Right lung (tissue), 5 donors: ENCODE results near the gene ACSBG1. TPM values are rescaled to one million over a fixed set of nuclear protein-coding genes. Genes with fewer than 3 reads are reported as not detected.
A peak's percentile ranks its signal among the peaks of the same experiment; 100 is the strongest.
"Not testable (repeated sequence)": the region's sequence is repeated elsewhere in the genome, so short reads cannot be mapped to it uniquely, and the experiment has no call there.

ENCODE experiments used
- DNase-seq, 2 donors: peaks; one replicate each; pipeline ENCODE4 v3.0.0-alpha.2; 2013
- polyA plus RNA-seq, 5 donors: library from polyadenylated mRNA; unstranded; fragments of 120-200 nt; gene quantifications; one replicate each; pipeline versions ENCODE4 v1.2.1 to v1.2.3, GENCODE V29; 2013; ENCODE audit warnings: inconsistent platforms in 1 of 5, low replicate concordance in 1 of 5; ENCODE audit not compliant: insufficient read length in 5 of 5, insufficient read depth in 1 of 5

Gene ACSBG1
- polyA plus RNA-seq, 5 donors: 0.51 to 1.2 (median 0.82) TPM

DNA sequence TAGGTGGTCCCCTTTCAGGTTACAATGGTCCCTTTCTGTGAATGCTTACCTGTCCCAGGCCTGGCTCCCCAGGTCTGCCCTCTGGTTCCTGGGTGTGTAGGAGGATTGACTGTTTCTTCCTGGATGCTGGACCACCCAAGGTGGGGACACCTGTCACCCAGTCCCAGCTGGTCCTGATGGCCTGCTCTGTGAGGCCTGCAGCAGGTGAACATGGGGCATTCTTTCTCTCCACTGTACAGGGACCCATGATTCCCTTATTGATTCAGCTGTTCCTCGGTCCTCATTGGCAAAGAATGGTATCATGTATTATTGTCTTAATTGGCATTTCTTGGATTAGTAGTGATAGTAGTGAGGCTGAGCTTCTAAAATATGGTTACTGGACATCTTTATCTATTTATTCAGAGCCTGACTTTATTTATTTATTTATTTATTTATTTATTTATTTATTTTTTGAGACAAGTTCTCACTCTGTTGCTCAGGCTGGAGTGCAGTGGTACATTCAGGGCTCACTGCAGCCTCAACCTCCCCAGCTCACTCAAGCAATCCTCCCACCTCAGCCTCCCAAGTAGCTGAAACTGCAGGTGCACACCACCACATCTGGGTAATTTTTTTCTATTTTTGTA lies 21.2 kb upstream of the ACSBG1 start:
- DNase-seq: no peak

DNA sequence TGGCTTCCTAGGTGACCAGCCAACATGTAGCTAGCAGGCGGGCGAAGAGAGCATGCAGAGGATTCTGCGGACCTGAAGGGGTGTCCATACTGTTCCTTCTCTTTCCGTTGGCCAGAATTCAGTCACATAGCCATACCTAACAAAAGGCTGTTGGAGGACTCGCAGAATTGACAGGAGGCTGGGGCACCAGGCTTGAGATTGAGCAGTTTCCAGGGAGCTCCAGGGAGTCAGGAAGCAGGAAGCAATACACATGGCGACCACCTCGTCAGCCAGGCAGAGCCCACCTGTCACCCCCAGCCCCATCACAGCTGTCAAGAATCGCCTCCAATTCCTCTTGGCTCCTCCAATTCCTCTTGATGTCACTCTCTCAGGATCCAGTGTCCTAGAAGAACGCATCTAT lies 16.8 kb upstream of the ACSBG1 start:
- no peak for DNase-seq

DNA sequence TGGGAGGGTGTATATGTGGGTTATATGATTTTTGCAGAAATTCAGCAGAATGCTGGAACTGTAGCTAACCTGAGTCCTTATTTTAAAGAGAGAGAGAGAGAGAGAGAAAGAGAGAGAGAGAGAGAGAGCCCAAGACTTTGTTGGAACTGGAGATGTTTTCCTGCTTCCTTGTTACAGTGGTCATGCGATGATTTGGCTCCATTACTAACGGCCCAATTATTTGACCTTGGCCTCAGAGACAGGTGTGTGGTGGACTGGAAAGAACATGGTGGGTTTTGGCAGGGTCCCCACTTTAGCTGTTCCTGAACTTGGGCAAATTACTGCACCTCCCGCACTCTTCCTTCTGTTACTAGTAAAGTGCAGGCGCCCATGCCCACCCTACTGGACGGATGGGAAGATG lies 14.8 kb upstream of the ACSBG1 start:
- no peak for DNase-seq

GRCh38 chr15:78247911-78248310 lies 13.5 kb upstream of the ACSBG1 start:
- no peak for DNase-seq

GRCh38 chr15:78245976-78246620 lies 11.7 kb upstream of the ACSBG1 start:
- DNase-seq: not testable (repeated sequence)

GRCh38 chr15:78245392-78245791 lies 11.0 kb upstream of the ACSBG1 start:
- not testable (repeated sequence) for DNase-seq

- no peak for DNase-seq
These were observed 10.5 kb upstream of the ACSBG1 start for GRCh38 chr15:78244893-78245292.

DNA sequence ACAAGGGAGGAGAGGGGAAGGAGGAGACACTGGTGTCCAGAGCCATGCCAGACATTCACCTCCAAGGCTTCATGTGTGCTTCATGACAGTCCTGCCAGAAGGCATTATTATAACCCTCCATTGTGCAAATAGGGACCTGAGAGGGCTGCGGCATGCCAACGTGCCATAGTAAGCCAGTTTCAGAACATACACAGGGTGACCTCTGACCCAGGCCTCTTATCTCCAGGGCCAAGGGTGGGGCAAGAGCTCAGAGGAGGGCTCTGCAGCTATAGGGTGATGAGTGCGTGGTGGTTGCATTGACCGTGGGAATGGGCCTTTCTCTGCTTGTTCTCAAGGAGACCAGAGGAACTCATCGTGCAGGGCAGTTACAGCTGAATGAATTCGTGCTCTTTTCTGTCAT lies 9.7 kb upstream of the ACSBG1 start:
- no peak for DNase-seq

GRCh38 chr15:78243491-78243941 lies 9.2 kb upstream of the ACSBG1 start:
- peak; percentile 33 to 36 for DNase-seq

- no peak for DNase-seq
These were observed 8.7 kb upstream of the ACSBG1 start for GRCh38 chr15:78243058-78243457.

- DNase-seq: no peak
These were observed 7.8 kb upstream of the ACSBG1 start for GRCh38 chr15:78242128-78242527.

GRCh38 chr15:78241017-78241416 lies 6.7 kb upstream of the ACSBG1 start:
- DNase-seq: peak; percentile 68 to 77

- no peak for DNase-seq
These were observed 5.4 kb upstream of the ACSBG1 start for GRCh38 chr15:78239811-78240210.

GRCh38 chr15:78237146-78237545 lies 2.8 kb upstream of the ACSBG1 start:
- no peak for DNase-seq

- DNase-seq: no peak
These were observed 2.1 kb upstream of the ACSBG1 start for GRCh38 chr15:78236491-78236890.

DNA sequence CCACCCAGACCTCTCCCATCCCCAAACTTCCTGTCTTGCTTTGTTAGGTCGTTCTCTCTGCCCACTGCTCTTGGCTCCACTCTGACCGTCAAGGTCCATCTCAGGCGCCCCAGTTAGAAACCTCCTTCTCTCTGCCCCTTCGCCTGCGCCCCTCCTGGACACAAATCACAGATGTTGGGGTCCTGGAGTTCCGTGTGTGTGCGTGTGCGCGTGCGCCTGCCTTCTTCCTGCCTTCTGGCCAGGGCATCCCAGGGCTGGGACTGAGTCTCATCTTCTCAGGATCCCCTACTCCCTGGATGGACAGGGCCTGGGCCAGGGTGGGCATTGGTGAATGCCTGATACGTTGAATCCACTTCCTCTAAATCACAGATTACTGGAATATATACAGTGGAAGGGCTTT lies 869 bp downstream of the ACSBG1 start:
- DNase-seq: no peak

GRCh38 chr15:78232951-78233350 lies 1.4 kb downstream of the ACSBG1 start:
- DNase-seq: no peak

- DNase-seq: no peak
These were observed 4.6 kb downstream of the ACSBG1 start for GRCh38 chr15:78229431-78230406.

DNA sequence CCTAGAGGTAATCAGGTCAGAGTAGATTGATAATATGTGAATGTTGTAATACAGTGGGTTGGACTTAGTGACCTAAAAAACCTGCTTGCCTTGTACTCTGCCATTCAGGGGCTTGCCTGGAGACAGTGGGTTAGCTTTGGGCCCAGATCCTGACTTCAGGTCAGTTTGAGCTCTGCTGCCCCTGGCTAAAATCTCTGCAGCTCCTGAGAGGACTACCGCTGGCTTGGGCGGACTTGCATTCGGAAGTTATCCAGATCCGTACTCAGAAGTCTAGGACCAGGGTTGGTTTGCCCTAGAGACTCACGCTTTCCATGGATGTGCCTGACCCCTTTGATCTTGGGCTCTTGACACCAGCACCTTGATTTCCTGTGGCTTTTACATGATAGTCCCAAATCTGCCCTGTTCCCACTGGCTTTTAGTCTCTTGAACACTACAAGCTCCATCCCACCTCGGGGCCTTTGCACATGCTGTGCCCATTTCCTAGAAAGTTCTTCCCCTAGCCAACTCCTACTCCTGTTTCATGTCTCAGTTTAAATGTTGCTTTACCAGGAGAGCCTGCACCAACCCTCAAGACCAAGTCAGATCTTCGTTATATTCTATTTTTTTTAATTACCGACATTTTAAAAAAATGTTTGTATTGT lies 5.9 kb downstream of the ACSBG1 start:
- no peak for DNase-seq

DNA sequence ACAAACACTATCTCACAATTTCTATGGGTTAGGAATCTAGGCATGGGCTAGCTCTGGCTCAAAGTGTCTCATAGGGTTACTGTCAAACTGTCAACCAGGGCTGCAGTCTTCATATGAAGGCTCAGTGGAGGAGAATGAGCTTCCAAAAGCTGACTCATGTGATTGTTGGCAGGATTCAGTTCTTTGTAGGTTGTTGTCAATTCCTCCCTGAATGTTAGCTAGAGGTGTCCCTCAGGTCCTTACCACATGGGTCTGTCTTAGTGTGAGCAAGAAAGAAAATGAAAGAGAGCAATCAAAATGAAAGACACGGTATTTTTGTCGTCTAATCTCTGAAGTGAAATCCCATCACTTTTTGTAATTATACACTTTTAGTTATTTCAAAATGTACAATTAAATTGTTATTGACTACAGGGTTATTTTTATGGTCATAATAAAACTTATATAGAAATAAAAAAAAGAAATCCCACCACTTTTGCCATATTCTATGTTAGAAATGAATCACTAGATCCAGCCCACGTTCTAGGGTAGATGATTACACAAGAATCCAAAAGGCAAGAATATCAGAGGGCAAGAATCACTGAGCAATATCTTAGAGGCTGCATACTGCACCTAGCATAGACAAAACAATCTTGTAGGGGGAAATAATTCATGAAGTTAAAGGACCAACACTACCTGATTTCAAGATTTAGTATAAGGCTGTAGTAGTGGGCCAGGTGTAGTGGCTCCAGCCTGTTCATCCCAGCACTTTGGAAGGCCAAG lies 8.4 kb downstream of the ACSBG1 start:
- no peak for DNase-seq

- no peak for DNase-seq
These were observed 10.3 kb downstream of the ACSBG1 start for GRCh38 chr15:78224023-78224411.
